ENCODE measurements around the gene CIB4. TPM values are rescaled to one million over a fixed set of nuclear protein-coding genes. Genes with fewer than 3 reads are reported as not detected.

The CIB4 gene
- total RNA-seq, 1 experiment from 2014 or later: not detected

GRCh38 chr2:26631401-26632170 is 9.6 kb downstream of the CIB4 start:
- intact Hi-C loops (cut with micrococcal nuclease; ENCODE audit: unreplicated experiment): no loop called here
- BruUV-seq (replicated peaks): no TSS peak
- H3K4me3 ChIP-seq (ENCODE audit: low read depth, low read length, poor library complexity, severe bottlenecking): no peak overlapping the region
- H3K9me3 ChIP-seq (ENCODE audit: low read depth, low read length, poor library complexity, severe bottlenecking): no peaks in the 10 kb centered on the region
- TF ChIP-seq CTCF (conservative IDR thresholded peaks at IDR 0.05; ENCODE audit: low read depth, low read length) (no peak), EZH2 (IDR thresholded peaks at IDR 0.05; ENCODE audit: borderline replicate concordance, low read depth, low read length, poor library complexity, severe bottlenecking) (no peak)
- no peaks in the 10 kb centered on the region for H3K4me1 ChIP-seq (ENCODE audit: insufficient read depth, low read length, poor library complexity, severe bottlenecking)
- ChIA-PET POLR2A (ENCODE audit: low non-redundant PET) (interaction anchor here (0.5 to 0.6 kb wide), 2 partner anchors 168 to 1961 kb away, joined by 3 read pairs; no protein-coding TSS in a partner anchor), CTCF (no interaction called here)
- H3K27me3 ChIP-seq (replicated peaks; ENCODE audit: insufficient read depth, low read depth, low read length, poor library complexity): no peaks in the 10 kb centered on the region
- DNase-seq (ENCODE audit: low spot score): no peak
- H3K36me3 ChIP-seq (ENCODE audit: insufficient read depth, low read length, poor library complexity, severe bottlenecking): no peaks in the 10 kb centered on the region
- H3K27ac ChIP-seq (ENCODE audit: low read depth, low read length, poor library complexity, severe bottlenecking): no peak overlapping the region

- no peaks in the 10 kb centered on the region for H3K27me3 ChIP-seq (replicated peaks; ENCODE audit: insufficient read depth, low read depth, low read length, poor library complexity)
- POLR2A ChIA-PET (ENCODE audit: low non-redundant PET): interaction anchor here (0.6 kb wide), 1 partner anchor 168 kb away, joined by 3 read pairs; no protein-coding TSS in a partner anchor
- no peaks in the 10 kb centered on the region for H3K9me3 ChIP-seq (ENCODE audit: low read depth, low read length, poor library complexity, severe bottlenecking)
- no peak for DNase-seq (ENCODE audit: low spot score)
- CTCF ChIA-PET: no interaction called here
- BruUV-seq (replicated peaks): no TSS peak
- no peak overlapping the region for H3K4me3 ChIP-seq (ENCODE audit: low read depth, low read length, poor library complexity, severe bottlenecking)
- no peak overlapping the region for H3K27ac ChIP-seq (ENCODE audit: low read depth, low read length, poor library complexity, severe bottlenecking)
- TF ChIP-seq CTCF (conservative IDR thresholded peaks at IDR 0.05; ENCODE audit: low read depth, low read length): no peak
- TF ChIP-seq EZH2 (IDR thresholded peaks at IDR 0.05; ENCODE audit: borderline replicate concordance, low read depth, low read length, poor library complexity, severe bottlenecking): no peak
- H3K36me3 ChIP-seq (ENCODE audit: insufficient read depth, low read length, poor library complexity, severe bottlenecking): no peaks in the 10 kb centered on the region
- no peaks in the 10 kb centered on the region for H3K4me1 ChIP-seq (ENCODE audit: insufficient read depth, low read length, poor library complexity, severe bottlenecking)
- intact Hi-C loops (cut with micrococcal nuclease; ENCODE audit: unreplicated experiment): no loop called here
Observed at GRCh38 chr2:26630669-26631360, 10.4 kb downstream of the CIB4 start.

GRCh38 chr2:26630235-26630634 is 10.9 kb downstream of the CIB4 start:
- no peak for TF ChIP-seq EZH2 (IDR thresholded peaks at IDR 0.05; ENCODE audit: borderline replicate concordance, low read depth, low read length, poor library complexity, severe bottlenecking)
- H3K36me3 ChIP-seq (ENCODE audit: insufficient read depth, low read length, poor library complexity, severe bottlenecking): no peaks in the 10 kb centered on the region
- no peak overlapping the region for H3K4me3 ChIP-seq (ENCODE audit: low read depth, low read length, poor library complexity, severe bottlenecking)
- H3K27me3 ChIP-seq (replicated peaks; ENCODE audit: insufficient read depth, low read depth, low read length, poor library complexity): no peaks in the 10 kb centered on the region
- CTCF ChIA-PET: no interaction called here
- no peak for DNase-seq (ENCODE audit: low spot score)
- BruUV-seq (replicated peaks): no TSS peak
- no peaks in the 10 kb centered on the region for H3K4me1 ChIP-seq (ENCODE audit: insufficient read depth, low read length, poor library complexity, severe bottlenecking)
- POLR2A ChIA-PET (ENCODE audit: low non-redundant PET): no interaction called here
- intact Hi-C loops (cut with micrococcal nuclease; ENCODE audit: unreplicated experiment): no loop called here
- no peaks in the 10 kb centered on the region for H3K9me3 ChIP-seq (ENCODE audit: low read depth, low read length, poor library complexity, severe bottlenecking)
- H3K27ac ChIP-seq (ENCODE audit: low read depth, low read length, poor library complexity, severe bottlenecking): no peak overlapping the region
